Mesenchymal stem cell (in vitro differentiated cells and primary cell): ENCODE results near the gene RAB35.

Source experiments
- DNase-seq: peaks from one replicate; pipeline ENCODE4 v3.0.0-alpha.2; 2013
- H2AFZ ChIP-seq: one replicate; pipeline ENCODE4 v1.6.1; 2013; ENCODE audit warnings: low read depth, mild to moderate bottlenecking, control low read depth, inconsistent platforms, low read length, moderate library complexity
- H2AK5ac ChIP-seq: 2 replicates; pipeline ENCODE4 v1.6.1; 2013; ENCODE audit warnings: low read length, moderate library complexity, mild to moderate bottlenecking, inconsistent platforms; ENCODE audit not compliant: severe bottlenecking
- H2BK120ac ChIP-seq: one replicate; pipeline ENCODE4 v1.6.1; 2013; ENCODE audit warnings: low read depth, mild to moderate bottlenecking, inconsistent platforms, low read length, moderate library complexity
- H2BK12ac ChIP-seq, 2 experiments: one replicate each; pipeline ENCODE4 v1.6.1; 2013; ENCODE audit warnings: inconsistent platforms in 2 of 2, low read length in 2 of 2, mild to moderate bottlenecking in 2 of 2, moderate library complexity in 2 of 2, control low read depth in 1 of 2
- H2BK15ac ChIP-seq: one replicate; pipeline ENCODE4 v1.6.1; 2013; ENCODE audit warnings: mild to moderate bottlenecking, low read depth, inconsistent platforms; ENCODE audit not compliant: poor library complexity, severe bottlenecking
- H2BK5ac ChIP-seq: 2 replicates; pipeline ENCODE4 v1.6.1; 2013; ENCODE audit warnings: low read depth, mild to moderate bottlenecking, low read length, control low read depth, inconsistent platforms; ENCODE audit not compliant: poor library complexity, severe bottlenecking
- H3K14ac ChIP-seq, 2 experiments: one replicate each; pipeline ENCODE4 v1.6.1; 2013; ENCODE audit warnings: inconsistent platforms in 2 of 2, low read length in 2 of 2, control low read depth in 1 of 2, mild to moderate bottlenecking in 1 of 2, moderate library complexity in 1 of 2
- H3K18ac ChIP-seq, 2 experiments: one replicate each; pipeline ENCODE4 v1.6.1; 2013; ENCODE audit warnings: inconsistent platforms in 2 of 2, low read length in 2 of 2, control low read depth in 1 of 2, low read depth in 1 of 2, mild to moderate bottlenecking in 1 of 2
- H3K23ac ChIP-seq, 2 experiments: one replicate each; pipeline ENCODE4 v1.6.1; 2013; ENCODE audit warnings: inconsistent platforms in 2 of 2, low read length in 2 of 2, mild to moderate bottlenecking in 2 of 2, moderate library complexity in 2 of 2, control low read depth in 1 of 2
- H3K27ac ChIP-seq: 2 replicates; pipeline ENCODE4 v1.5.1; 2013; ENCODE audit warnings: mild to moderate bottlenecking, moderate library complexity, low read length, control low read depth, inconsistent platforms; ENCODE audit not compliant: poor library complexity, severe bottlenecking
- H3K27me3 ChIP-seq, 2 experiments: 2 replicates each; pipeline versions ENCODE4 v1.6.1 to v1.7.0; 2013; ENCODE audit warnings: low read length in 2 of 2, mild to moderate bottlenecking in 2 of 2, moderate library complexity in 2 of 2, control low read depth in 1 of 2, inconsistent platforms in 1 of 2; ENCODE audit not compliant: control insufficient read depth in 1 of 2, insufficient read depth in 1 of 2
- H3K36me3 ChIP-seq, 2 experiments: 2 replicates each; pipeline versions ENCODE4 v1.6.1 to v1.7.0; 2013; ENCODE audit warnings: low read length in 2 of 2, control low read depth in 1 of 2, inconsistent platforms in 1 of 2, low read depth in 1 of 2, mild to moderate bottlenecking in 1 of 2; ENCODE audit not compliant: insufficient read depth in 2 of 2, control insufficient read depth in 1 of 2
- H3K4ac ChIP-seq, 2 experiments: one replicate each; pipeline ENCODE4 v1.6.1; 2013; ENCODE audit warnings: inconsistent platforms in 2 of 2, low read length in 2 of 2, mild to moderate bottlenecking in 2 of 2, moderate library complexity in 2 of 2, control low read depth in 1 of 2, low read depth in 1 of 2
- H3K4me1 ChIP-seq: 2 replicates; pipeline ENCODE4 v1.6.1; 2013; ENCODE audit warnings: low read depth, low read length, control low read depth; ENCODE audit not compliant: control insufficient read depth, insufficient read depth
- H3K4me2 ChIP-seq: 2 replicates; pipeline ENCODE4 v1.6.1; 2013; ENCODE audit warnings: low read length, mild to moderate bottlenecking, inconsistent platforms; ENCODE audit not compliant: poor library complexity, severe bottlenecking
- H3K4me3 ChIP-seq, 2 experiments: 2 replicates each; pipeline versions ENCODE4 v1.5.1 to v1.7.0; 2013; ENCODE audit warnings: low read length in 2 of 2, mild to moderate bottlenecking in 2 of 2, control low read depth in 1 of 2, low read depth in 1 of 2; ENCODE audit not compliant: insufficient read depth in 1 of 2
- H3K79me1 ChIP-seq: replicated peaks from 2 replicates; pipeline ENCODE4 v1.6.1; 2013; ENCODE audit warnings: mild to moderate bottlenecking, control low read depth, low read length, inconsistent platforms; ENCODE audit not compliant: poor library complexity, severe bottlenecking
- H3K9ac ChIP-seq: 2 replicates; pipeline ENCODE4 v1.7.0; 2013; ENCODE audit warnings: mild to moderate bottlenecking, low read length, moderate library complexity
- H3K9me3 ChIP-seq: 2 replicates; pipeline ENCODE4 v1.7.0; 2013; ENCODE audit warnings: mild to moderate bottlenecking, low read length; ENCODE audit not compliant: control insufficient read depth
- H4K8ac ChIP-seq: one replicate; pipeline ENCODE4 v1.6.1; 2013; ENCODE audit warnings: inconsistent platforms, mild to moderate bottlenecking, low read length, moderate library complexity
- H4K91ac ChIP-seq: one replicate; pipeline ENCODE4 v1.6.1; 2013; ENCODE audit warnings: mild to moderate bottlenecking, low read length, inconsistent platforms
- WGBS: methylation state at CpG from one replicate; pipeline ENCODE4 v1.1.7; 2013; ENCODE audit warnings: mixed read lengths; 5-methylcytosine and 5-hydroxymethylcytosine counted together

The RAB35 gene

GRCh38 chr12:120095736-120096135 is 20.8 kb downstream of the RAB35 start:
- peaks cover 29% of the 10 kb centered on the region for H3K4me1 ChIP-seq
- H2BK5ac ChIP-seq = no peak overlapping the region
- WGBS = 81% methylated on average over 7 of the region's 8 CpGs
- H3K27me3 ChIP-seq = no peaks in the 10 kb centered on the region
- H2BK15ac ChIP-seq = no peak overlapping the region
- H3K4me3 ChIP-seq = no peak overlapping the region
- H3K23ac ChIP-seq = no peak overlapping the region
- no peak overlapping the region for H3K27ac ChIP-seq
- H4K91ac ChIP-seq = no peak overlapping the region
- no peak overlapping the region for H3K4ac ChIP-seq
- H2BK12ac ChIP-seq = no peak overlapping the region
- H3K14ac ChIP-seq = no peak overlapping the region
- H3K9ac ChIP-seq = no peak overlapping the region
- no peaks in the 10 kb centered on the region for H3K9me3 ChIP-seq
- no peak overlapping the region for H3K4me2 ChIP-seq
- no peak overlapping the region for H2AK5ac ChIP-seq
- peaks cover 46% of the 10 kb centered on the region for H3K79me1 ChIP-seq
- H4K8ac ChIP-seq = no peak overlapping the region
- peaks cover 83 to 88% of the 10 kb centered on the region in 2 experiments for H3K36me3 ChIP-seq
- no peak for DNase-seq
- H2AFZ ChIP-seq = no peak overlapping the region
- no peak overlapping the region for H3K18ac ChIP-seq
- no peak overlapping the region for H2BK120ac ChIP-seq

GRCh38 chr12:120095331-120095730 is 21.2 kb downstream of the RAB35 start:
- DNase-seq = no peak
- no peak overlapping the region for H2BK5ac ChIP-seq
- H2BK15ac ChIP-seq = no peak overlapping the region
- H3K4me3 ChIP-seq = no peak overlapping the region
- peaks cover 26% of the 10 kb centered on the region for H3K4me1 ChIP-seq
- no peaks in the 10 kb centered on the region for H3K9me3 ChIP-seq
- peaks cover 42% of the 10 kb centered on the region for H3K79me1 ChIP-seq
- no peak overlapping the region for H3K23ac ChIP-seq
- no peaks in the 10 kb centered on the region for H3K27me3 ChIP-seq
- H2AK5ac ChIP-seq = no peak overlapping the region
- H3K27ac ChIP-seq = no peak overlapping the region
- WGBS = 93% methylated on average over 13 of the region's 13 CpGs
- H3K36me3 ChIP-seq = peaks cover 82 to 87% of the 10 kb centered on the region in 2 experiments
- no peak overlapping the region for H4K91ac ChIP-seq
- H4K8ac ChIP-seq = no peak overlapping the region
- no peak overlapping the region for H3K4me2 ChIP-seq
- H2AFZ ChIP-seq = no peak overlapping the region
- H3K14ac ChIP-seq = no peak overlapping the region
- H3K18ac ChIP-seq = no peak overlapping the region
- no peak overlapping the region for H2BK12ac ChIP-seq
- no peak overlapping the region for H3K4ac ChIP-seq
- H3K9ac ChIP-seq = no peak overlapping the region
- H2BK120ac ChIP-seq = no peak overlapping the region

- H3K14ac ChIP-seq = no peak overlapping the region
- peaks cover 37% of the 10 kb centered on the region for H3K79me1 ChIP-seq
- H3K18ac ChIP-seq = peak overlapping the region in 1 of 2 experiments; percentile 58
- H3K9me3 ChIP-seq = no peaks in the 10 kb centered on the region
- peaks cover 26% of the 10 kb centered on the region for H3K4me1 ChIP-seq
- no peak overlapping the region for H2BK5ac ChIP-seq
- H3K23ac ChIP-seq = no peak overlapping the region
- no peaks in the 10 kb centered on the region for H3K27me3 ChIP-seq
- H3K9ac ChIP-seq = no peak overlapping the region
- H2AFZ ChIP-seq = no peak overlapping the region
- no peak overlapping the region for H2AK5ac ChIP-seq
- no peak overlapping the region for H3K27ac ChIP-seq
- H3K4ac ChIP-seq = no peak overlapping the region
- H4K91ac ChIP-seq = no peak overlapping the region
- no peak overlapping the region for H2BK15ac ChIP-seq
- 90% methylated on average over 9 of the region's 9 CpGs for WGBS
- H3K36me3 ChIP-seq = peaks cover 79 to 85% of the 10 kb centered on the region in 2 experiments
- H2BK120ac ChIP-seq = no peak overlapping the region
- no peak overlapping the region for H4K8ac ChIP-seq
- no peak for DNase-seq
- no peak overlapping the region for H3K4me2 ChIP-seq
- no peak overlapping the region for H2BK12ac ChIP-seq
- H3K4me3 ChIP-seq = no peak overlapping the region
Measured at GRCh38 chr12:120094485-120094884, 22.1 kb downstream of the RAB35 start.

- Histone ChIP-seq H3K18ac (peak overlapping the region in 1 of 2 experiments; percentile 41), H2BK120ac (no peak overlapping the region), H3K27me3 (no peaks in the 10 kb centered on the region), H3K79me1 (peaks cover 31% of the 10 kb centered on the region), H2AK5ac (no peak overlapping the region), H4K8ac (peak overlapping the region; percentile 54), H3K9me3 (no peaks in the 10 kb centered on the region), H3K27ac (peak overlapping the region; percentile 11), H3K4ac (peak overlapping the region in 1 of 2 experiments; percentile 76), H2AFZ (no peak overlapping the region), H2BK15ac (no peak overlapping the region), H3K4me1 (peaks cover 26% of the 10 kb centered on the region), H2BK5ac (no peak overlapping the region), H3K4me2 (no peak overlapping the region), H4K91ac (peak overlapping the region; percentile 16), H3K4me3 (no peak overlapping the region), H3K9ac (no peak overlapping the region), H3K14ac (no peak overlapping the region), H3K23ac (peak overlapping the region in 1 of 2 experiments; percentile 47), H3K36me3 (peaks cover 71 to 81% of the 10 kb centered on the region in 2 experiments), H2BK12ac (peak overlapping the region in 1 of 2 experiments; percentile 15)
- 32% methylated on average over 12 of the region's 17 CpGs for WGBS
- peak; percentile 31 for DNase-seq
Measured at GRCh38 chr12:120093592-120094355, 22.8 kb downstream of the RAB35 start.
